CD4-positive, alpha-beta T cell treated with Interleukin-2 at 100 ng/mL for 4 hours (primary cell): ENCODE results near the gene CDC14A.
A peak's percentile ranks its signal among the peaks of the same experiment; 100 is the strongest.
"Not testable (repeated sequence)": the region's sequence is repeated elsewhere in the genome, so short reads cannot be mapped to it uniquely, and the experiment has no call there.

Experiments used
- DNase-seq: peaks from one replicate; pipeline ENCODE4 v3.0.0-alpha.2; 2020; ENCODE audit warnings: low spot score

The CDC14A gene

DNA sequence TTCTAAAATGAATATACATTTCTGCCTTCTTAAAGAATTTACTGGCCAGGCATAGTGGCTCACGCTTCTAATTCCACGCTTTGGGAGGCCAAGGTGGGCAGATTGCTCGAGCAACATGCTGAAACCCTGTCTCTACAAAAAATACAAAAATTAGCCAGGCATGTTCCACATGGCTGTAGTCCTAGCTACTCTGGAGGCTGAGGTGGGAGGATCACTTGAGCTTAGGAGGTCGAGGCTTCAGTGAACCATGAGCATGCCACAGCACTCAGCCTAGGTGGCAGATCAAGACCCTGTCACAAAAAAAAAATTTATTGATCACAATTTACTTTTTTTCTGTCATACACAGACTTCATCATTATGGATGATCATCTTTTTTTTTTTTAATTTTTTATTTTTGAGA lies 11.5 kb downstream of the CDC14A start:
- no peak for DNase-seq

DNA sequence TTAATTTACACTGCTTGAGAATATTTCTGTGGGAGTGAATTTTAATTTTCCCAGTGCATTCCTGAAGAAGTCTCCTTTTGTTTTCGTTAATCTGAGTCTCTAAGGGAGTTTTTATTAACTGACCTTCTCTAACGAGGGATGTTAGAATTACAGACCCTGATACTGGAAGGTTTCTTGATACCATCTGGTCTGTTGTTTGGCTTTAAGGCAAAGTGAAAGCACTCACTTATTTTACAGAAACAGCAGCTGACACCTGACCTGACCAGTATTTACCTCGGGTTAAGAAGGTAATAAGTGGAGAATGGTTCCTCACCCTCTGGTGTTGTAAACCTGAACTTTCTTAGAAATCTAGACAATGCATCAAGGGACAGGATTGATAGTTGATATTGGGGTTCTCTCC lies 12.4 kb downstream of the CDC14A start:
- no peak for DNase-seq

DNA sequence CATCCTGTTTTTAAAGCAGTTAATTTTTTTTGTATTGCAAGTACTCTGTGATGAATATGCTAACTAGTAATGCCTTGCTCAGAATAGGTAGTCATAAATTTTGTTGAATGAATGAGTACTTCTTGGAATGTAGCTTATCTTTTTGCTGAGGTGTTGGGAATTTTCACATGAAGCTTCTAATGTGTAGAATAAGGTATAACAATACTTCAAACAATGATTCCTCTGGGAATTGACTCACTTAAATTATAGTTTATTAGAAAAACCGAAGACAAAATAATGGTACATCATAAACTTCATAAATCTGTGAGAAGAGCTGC lies 13.9 kb downstream of the CDC14A start:
- no peak for DNase-seq

DNA sequence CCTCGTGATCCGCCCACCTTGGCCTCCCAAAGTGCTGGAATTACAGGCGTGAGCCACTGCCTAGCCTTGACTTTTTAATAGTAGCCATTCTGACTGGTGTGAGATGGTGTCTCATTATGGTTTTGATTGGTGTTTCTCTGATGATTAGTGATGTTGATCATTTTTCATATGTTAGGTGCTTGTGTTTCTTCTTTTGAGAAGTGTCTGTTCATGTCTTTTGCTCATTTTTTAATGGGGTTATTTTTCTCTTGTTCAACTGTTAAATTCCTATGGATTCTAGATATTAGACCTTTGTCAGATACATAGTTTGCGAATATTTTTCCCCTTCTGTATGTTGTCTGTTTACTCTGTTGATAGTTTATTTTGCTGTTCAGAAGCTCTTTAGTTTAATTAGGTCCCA lies 17.0 kb downstream of the CDC14A start:
- not testable (repeated sequence) for DNase-seq

DNA sequence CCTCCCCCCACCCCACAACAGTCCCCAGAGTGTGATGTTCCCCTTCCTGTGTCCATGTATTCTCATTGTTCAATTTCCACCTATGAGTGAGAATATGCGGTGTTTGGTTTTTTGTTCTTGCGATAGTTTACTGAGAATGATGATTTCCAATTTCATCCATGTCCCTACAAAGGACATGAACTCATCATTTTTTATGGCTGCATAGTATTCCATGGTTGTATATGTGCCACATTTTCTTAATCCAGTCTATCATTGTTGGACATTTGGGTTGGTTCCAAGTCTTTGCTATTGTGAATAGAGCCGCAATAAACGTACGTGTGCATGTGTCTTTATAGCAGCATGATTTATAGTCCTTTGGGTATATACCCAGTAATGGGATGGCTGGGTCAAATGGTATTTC lies 21.6 kb downstream of the CDC14A start:
- DNase-seq = not testable (repeated sequence)

DNA sequence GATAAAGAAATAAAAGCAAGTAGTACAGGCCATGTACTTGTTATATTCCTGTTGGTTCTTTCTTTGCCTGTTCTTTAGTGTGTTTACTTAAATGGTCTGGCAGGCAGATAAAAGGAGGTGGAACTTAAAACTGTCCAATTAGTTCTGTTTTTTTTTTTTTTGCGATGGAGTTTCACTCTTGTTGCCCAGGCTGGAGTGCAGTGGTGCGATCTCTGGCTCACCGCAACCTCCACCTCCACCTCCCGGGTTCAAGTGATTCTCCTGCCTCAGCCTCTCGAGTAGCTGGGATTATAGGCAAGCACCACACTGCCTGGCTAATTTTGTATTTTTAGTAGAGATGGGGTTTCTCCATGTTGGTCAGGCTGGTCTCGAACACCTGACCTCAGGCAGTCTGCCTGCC lies 24.6 kb downstream of the CDC14A start:
- DNase-seq = not testable (repeated sequence)

DNA sequence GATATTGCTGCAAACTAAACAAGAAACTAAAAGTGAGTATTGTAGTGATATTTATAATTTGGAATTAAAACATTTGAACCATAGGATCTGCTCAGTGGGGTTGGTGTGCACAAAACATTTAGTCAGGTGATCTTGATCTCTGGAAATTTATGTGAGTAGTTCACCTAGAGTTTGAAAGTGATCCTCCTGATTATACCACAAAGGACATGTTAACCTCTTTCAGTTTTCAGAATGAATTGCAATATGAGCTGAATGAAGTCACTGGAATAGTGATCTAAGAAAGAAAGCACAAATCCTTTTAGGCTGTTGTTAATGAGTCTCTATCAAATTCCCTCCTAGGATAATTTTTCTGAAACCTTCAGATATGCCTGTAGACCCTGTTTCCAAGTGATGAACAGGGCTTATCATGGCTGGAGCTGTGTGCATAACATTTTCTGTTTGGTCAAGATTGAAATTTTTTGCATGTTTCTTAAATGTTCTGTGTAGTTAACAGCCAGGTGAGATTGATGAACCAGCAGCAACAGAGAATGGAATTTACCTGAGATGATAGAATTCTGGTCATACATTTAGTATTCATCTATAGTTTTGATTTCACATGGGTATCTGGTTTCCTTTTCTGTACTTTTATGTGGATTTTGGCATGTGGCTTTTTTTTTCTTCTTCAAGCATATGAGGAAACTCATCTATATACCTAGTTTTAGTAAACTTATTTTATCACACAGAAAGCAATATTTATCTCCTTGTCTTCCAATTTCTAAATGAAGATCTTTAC lies 25.5 kb downstream of the CDC14A start:
- no peak for DNase-seq

DNA sequence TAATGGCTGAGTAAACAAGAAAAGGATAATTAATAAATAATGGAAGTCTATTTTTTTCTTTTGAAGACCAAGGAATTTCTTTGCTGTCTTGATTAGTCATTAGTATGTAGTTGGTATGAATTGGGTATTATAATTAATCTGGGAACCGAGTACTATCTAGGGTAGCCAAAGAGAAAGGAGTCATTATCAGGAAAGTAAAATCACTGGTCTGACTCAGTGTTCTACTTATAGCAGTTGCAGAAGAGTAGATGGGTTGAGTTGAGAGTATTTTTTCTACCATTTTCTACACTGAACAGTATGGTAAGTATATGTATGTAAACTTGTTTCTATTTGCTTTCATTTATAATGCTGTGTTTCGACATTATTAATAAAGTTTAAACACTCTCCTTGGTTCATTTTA lies 26.6 kb downstream of the CDC14A start:
- no peak for DNase-seq

DNA sequence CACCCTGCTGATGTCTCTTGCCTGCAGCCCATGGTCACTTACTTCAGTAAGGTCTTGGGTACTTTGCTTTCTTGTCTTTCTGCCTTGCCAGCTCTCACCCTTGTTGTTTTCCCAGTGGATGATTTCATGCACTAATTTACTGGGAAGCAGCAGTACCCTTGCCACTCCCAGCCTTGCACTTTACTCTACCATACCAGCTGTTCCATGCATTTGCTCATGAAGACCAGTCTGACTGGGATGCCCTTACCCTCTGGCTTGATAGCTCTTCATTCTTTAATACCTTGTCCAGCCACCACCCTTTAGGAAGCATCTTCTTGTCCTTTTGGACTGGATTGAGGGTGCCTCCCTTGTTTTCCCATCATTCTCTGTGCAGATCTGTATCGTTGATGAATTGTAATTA lies 28.3 kb downstream of the CDC14A start:
- DNase-seq = no peak

DNA sequence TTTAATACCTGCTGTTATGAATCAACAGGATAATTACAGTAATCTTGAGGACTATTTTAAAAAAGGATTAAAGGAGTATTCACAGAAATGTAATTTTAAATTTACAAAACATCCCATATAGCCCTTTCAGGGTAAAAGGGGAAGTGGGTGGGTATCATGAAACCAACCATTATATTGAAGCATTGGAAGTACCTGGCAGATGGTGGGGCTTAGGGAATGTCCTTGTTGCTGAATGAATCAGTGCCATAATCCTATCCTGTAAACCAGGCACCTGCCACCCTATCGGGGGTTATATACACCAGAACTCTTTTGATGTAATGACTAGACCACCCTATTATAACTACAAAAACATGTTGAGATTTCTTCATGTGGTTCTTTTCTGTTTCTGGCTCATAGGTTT lies 30.4 kb downstream of the CDC14A start:
- DNase-seq = no peak

DNA sequence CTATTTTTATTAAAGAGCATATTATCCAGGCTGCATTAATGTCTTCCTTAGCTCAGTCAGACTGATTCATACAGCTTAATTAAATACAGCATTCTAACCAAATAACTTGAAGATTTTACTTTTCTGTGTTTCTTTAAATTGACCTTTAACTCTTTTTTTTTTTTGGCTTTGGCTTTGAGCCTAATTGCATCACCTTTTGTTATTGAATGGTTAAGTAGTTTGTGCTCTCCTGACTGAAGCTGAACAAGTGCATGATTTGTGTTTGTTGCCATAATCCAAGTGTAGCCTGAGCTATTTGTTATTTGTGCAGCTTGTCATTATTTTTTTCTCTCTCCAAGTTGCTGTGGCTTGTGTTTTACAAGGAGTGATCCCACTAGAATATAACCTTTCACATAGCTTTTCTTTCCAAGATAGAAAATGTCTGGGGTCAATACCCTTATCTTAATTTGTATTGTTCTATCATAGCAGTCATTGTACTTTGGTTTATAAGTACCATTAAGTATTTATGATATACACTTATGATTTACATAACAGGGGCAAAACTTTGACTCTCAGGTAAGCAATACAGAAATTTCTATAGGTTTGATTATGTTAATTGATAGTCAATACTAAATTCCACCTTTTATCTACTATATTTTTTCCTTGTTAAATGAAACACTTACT lies 31.6 kb downstream of the CDC14A start:
- DNase-seq = no peak

DNA sequence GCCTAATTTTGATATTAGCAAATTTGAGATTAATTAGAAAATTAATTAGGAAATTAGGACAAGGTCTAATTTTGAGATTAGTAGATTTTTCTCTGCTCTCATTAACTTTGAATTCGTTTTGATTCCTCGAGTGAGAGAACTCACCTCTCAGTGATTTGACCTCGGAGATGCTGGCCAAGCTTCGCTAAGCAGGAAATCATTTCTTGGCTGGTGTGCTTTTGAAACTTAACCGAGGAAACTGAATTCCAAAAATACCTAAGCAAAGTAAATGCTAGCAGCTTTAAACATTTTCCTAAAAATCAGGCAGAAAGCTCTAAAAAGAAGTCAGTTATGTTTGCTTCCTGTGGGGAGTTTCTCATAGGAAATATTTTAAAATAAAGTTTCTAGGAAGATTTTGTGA lies 34.9 kb downstream of the CDC14A start:
- DNase-seq = no peak

DNA sequence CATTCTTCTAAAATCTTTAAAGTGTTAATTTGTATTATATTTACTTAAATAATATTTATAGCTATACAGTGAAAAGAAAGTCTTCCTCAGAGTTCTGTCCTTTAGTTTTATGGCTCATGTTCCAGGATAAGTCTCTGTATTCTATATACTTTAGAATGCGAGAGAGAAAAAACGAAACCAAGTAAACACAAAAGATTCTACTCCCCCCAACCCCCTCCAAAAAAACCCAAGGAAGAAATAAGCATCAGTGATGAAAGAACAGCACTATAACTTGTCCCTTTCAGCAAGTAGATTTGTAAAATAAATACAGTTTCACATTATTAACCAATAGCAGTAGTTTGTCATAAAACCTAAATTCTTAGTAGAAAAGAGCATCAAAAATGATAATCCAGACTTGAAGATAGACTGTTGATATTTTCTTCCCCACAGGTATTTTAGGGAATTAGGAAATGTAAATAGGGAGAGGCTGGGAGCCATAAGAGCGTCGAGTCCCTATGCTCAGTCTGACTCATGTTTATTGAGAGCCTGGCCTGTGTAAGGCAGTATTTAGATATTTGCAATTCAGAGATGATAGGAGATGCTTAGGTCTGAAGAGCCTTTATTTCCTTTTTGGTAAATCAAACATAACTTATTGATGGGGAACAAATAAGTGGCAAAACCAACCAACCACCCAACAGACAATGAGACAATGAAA lies 35.5 kb downstream of the CDC14A start:
- DNase-seq = no peak

DNA sequence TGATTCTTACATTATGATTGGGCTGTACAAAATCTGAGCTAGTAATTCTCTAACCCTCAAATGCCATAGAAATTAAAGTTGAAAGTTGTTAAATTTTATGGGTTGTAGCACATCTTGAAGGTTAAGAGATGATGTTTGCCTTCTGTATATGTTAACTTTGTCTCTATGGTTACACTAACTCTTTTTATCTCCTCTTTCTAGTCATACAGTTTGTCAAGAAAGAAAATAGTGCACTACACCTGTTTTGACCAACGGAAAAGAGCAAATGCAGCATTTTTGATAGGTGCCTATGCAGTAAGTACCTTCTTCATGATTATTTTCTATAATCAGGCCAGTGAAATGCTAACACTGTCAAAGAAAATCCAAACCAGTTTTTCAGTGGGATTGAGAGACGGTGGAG lies 38.2 kb downstream of the CDC14A start:
- peak; percentile 52 for DNase-seq

DNA sequence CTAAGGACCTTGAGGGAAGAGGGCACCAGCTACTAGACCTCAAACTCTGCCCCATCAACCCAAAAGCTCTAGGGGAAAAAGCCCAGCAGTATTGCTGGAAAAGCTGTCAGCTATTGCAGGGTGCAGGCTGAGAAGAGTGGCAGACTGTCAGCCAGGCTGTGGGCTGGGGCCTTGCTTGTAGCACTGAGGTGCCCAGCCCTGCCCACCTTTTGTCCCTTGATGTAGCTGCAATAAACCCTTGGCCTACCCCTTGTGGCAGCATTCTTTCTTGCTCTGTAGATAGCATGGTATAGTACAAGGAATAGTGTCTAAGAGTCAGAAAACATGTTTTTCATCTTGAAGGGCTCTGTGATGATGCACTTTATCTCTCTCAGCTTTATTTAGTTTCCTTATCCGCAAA lies 39.4 kb downstream of the CDC14A start:
- DNase-seq = peak; percentile 51

DNA sequence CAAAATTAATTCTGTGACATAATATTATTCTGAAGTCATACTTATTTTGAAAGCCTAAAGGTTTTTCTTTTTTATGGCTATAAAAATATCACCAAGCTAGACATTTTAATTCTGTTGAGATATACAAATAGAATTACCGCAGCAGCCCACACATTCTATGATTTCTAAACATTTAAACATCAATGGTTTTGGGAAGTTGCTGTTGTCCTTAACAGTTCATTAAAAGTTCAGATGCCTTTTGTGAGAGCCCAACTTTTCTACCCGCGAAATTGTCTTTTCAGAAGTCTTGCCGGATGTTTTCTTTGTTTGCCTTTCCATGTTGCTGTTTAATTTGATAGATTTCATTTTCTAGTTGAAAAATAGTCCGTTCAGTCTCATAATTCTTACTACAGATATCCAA lies 40.5 kb downstream of the CDC14A start:
- no peak for DNase-seq

DNA sequence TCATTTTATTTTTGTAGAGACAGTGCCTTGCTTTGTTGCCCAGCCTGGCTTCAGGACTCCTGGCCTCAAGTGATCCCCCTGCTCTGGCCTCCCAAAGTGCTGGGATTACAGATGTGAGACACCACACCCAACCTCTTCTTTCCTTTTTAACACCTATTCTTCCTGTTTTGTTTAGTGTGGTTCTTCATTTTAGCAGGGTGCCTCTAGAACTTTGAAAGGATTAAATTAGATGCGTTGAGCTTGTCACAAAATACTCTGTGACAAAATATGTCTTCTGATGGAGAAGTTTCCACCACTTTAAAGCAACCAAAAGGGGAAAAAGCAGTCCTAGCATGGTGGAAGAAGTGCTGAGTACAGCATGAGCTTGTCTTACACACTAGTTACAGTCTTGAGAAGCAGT lies 42.0 kb downstream of the CDC14A start:
- DNase-seq = peak; percentile 34

DNA sequence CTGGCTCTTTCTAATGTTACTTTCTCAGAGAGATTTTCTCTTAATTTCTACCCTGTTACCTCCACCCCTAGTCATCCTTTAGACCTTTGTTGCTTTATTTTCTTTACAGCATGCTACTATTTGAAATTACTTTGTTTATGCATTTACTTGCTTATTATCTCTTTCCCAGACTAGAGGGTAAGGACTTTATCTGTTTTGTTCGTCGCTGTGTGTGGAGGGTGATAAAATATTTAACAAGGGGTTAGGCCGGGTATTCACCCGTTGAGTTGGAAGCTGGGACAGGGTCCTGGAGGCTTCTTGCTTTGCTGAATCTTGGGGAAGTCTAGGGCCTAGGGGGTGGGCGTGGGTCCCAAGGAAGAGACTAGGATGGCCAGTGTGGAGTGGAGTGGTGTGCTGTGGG lies 43.6 kb downstream of the CDC14A start:
- no peak for DNase-seq

DNA sequence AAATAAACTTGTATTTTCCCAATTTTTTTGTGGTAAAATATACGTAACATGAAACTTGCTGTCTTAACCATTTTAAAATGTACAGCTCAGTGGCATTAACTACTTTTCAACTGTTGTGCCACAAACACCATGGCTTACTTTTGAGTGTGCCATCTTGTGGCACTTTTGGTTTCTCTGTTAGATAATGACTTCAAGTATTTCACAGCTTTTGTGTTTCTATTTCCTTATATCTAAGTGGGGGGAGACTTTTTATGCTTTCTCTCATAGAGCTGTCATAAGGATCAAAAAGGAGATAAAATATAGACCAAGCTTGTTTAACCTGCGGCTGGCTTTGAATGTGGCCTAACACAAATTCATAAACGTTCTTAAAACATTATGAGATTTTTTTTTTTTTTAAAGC lies 44.3 kb downstream of the CDC14A start:
- peak; percentile 62 for DNase-seq

DNA sequence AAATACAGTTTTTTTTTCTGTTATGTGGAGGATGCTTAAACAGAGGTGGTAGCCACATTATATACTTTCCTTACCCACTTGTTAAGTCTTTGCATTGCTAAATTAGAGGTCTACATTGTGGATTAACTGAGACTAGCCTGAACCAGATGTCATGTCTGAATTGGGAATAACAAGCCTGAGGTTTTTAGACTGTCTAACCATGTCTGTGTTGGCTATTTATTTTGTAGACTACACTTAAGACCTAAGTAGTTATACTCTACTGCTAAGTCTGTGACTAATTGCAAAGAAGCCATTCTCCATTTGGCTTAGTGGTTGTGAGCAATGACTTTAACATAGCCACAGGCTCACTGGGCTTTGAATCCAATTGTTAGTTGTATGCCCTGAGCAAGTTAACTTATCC lies 45.4 kb downstream of the CDC14A start:
- DNase-seq = peak; percentile 52

DNA sequence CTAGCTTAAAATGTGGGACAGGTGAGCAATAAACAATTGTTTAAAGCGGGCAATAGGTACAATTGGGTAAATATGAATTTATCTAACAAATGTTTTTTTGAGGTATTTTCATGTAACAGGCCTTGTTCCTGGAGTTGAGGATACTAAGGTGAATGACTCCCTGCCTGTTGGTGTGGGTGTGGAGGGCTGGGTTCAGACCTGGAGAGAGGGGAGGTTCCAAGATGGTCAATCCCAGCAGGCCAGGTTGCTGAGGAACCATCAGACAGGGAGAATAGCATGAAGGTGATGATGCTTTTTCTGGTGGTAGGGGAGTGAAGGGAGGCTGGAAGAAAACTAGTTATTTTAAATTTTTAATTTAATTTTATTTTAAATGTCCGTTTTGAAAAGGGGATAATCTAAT lies 46.3 kb downstream of the CDC14A start:
- DNase-seq = no peak

DNA sequence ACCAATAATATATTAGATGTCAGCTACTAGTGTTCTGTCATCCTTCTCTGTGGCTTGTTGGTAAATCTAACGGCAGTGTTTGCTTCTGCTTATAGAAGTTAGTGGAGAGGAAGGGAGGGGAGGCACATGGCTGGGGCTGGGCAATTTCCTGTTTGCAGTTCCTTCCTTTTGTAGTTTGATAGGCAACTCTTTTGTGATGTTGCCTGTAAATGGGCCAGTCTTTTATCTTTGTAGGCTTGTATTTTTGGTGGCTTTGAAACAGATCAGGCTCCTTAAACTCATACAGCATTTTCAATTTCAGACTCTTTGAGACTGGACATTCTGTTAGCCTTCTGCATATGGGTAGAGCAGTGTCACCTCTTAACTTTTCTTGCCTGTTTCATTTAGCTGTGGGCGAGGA lies 48.1 kb downstream of the CDC14A start:
- DNase-seq = peak; percentile 85

DNA sequence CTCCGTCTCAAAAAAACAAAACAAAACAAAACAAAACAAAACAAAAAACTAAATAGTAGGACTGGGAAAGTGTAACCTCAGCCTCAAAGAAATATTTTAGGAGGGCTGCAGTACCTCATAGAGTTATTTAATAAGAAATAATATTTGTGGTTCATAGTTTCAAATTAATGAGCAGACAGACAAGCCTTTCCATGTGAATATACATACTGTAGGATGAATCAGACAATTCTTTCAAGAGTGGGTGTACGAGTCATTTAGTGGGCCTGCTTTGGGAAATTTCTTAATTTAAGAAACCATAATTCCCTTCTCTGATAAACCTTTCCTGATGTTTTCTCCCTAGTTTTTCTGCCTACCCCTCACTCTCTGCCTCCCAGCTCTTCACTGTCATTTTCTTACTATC lies 52.5 kb downstream of the CDC14A start:
- no peak for DNase-seq

DNA sequence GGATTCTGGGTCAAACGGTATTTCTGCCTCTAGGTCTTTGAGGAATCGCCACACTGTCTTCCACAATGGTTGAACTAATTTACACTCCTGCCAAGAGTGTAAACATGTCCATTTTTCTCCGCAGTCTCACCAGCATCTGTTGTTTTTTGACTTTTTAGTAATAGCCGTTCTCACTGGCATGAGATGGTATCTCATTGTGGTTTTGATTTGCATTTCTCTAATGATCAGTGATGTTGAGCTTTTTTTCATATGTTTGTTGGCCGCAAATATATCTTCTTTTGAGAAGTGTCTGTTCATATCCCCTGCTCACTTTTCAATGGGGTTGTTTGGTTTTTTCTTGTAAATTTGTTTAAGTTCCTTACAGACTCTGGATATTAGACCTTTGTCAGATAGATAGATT lies 53.6 kb downstream of the CDC14A start:
- DNase-seq = peak; percentile 40
